HG02884 (cell line): ENCODE data around the gene DNASE1L1.
A peak's percentile ranks its signal among the peaks of the same experiment; 100 is the strongest.

ENCODE experiments used
- ATAC-seq: cut with Tn5 transposase; IDR thresholded peaks from one replicate; pipeline ENCODE4 v1.9.1; 2021; ENCODE audit warnings: mild to moderate bottlenecking, moderate library complexity; ENCODE audit not compliant: unreplicated experiment

DNASE1L1 gene, protein sequence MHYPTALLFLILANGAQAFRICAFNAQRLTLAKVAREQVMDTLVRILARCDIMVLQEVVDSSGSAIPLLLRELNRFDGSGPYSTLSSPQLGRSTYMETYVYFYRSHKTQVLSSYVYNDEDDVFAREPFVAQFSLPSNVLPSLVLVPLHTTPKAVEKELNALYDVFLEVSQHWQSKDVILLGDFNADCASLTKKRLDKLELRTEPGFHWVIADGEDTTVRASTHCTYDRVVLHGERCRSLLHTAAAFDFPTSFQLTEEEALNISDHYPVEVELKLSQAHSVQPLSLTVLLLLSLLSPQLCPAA

DNA sequence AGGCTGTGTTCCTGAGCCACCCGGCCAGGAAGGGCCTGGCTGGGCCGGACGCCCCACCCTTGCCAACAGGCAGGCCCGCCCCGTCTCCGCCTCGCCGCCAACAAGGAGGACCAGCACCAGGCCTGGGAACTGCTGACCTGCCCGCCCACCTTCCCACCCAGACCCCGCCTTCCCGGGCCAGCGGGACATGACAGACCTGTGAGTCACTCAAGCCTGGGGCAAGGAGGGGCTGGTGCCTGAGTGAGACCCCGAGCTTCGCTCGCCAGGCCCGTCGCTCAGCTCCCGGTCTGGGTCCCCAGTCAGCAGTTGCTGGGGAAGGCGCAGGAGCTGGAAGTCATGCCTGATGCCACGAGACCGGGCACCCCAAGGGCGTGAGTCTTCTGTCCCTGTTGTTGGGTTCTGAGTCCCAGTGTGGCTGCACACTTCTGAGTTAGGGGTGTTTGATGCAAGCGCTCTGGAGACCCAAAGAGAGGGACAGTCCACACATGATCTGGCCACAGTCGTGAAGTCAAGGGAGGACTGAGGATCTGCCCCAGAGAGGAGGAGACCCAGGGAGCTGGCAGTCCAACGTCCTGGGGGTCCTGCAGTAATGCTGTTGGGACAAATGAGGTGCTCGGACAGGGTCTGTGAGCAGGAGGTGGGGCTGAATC, at the start of gene DNASE1L1:
Gene DNASE1L1, minus strand, starts transcription at position 33 of the 650 bp plus-strand sequence. CDS start 3,686 bp downstream, outside the sequence.
- no peak for ATAC-seq

DNA sequence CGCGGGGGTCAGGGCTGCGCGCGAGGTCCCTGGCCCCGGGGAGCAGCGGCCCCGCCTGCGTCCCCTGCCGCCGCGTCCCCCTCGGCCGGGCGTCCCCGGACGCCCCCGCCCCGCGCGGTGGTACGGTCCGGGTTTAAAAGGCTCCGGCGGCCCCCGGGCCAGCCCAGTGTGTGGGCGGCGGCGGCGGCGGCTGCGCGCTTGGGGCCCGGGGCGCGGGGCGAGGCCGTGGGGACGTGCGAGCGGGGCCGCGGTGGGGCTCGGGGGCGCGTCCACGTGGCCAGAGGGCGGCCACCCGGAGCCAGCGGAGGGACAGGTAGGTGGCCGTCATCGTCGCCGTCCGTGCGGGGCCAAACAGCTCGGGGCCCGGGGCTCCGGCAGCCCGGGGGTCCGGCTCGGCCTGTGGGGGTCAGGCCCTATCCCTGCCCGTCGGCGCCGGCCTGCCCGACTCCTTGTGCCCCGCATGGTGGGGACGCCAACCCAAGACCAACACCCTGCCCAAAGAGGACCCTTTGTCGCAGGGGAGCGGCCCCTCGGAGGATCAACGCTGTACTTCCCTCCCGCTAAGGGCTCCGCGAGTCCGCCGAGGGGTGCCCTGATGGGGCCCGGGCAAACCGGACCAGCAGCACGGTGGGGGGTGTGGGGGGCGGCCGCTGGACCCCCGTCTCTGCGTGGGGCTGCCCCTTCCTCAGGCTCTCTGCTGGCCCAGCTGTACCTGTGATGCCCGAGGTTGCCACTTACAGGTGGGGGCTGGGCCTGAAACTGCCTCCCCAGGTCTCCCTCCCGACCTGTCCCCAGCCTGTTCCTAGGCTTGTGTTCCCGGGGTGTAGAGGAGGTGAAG, 49.3 kb upstream of the DNASE1L1 start, which contains the start of gene PLXNA3:
Gene PLXNA3, plus strand, starts transcription at position 166 of the 838 bp plus-strand sequence. CDS start 1,903 bp downstream, outside the sequence.
- peak; percentile 54 for ATAC-seq

DNA sequence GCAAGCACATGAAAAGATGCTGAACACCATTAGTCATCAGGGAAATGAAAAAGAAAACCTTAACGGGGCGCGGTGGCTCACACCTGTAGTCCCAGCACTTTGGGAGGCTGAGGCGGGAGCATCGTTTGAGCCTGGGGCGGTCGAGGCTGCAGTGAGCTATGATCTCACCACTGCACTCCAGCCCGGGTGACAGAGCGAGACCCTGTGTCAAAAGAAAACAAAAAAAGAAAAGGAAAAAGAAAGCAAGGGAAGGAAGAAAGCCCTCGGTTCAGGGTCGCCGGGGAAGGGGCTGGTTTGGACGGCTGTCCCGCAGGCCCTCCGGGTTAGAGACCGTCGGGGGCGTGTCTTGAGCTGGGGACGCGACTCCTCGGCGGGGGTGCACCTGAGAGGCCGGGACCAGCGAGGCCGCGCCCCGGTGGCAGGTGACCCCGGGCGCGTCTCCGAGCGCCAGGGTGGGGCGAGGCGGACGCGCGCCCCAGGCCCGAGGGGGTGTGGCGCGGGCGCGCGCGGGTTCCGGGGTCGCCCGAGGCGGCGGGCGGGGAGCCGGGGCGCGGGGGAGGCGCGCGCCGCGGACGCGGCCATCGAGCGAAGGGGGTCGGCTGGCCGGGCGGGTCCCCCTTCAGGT, 48.5 kb upstream of the DNASE1L1 start:
- ATAC-seq, result peak; percentile 54

DNA sequence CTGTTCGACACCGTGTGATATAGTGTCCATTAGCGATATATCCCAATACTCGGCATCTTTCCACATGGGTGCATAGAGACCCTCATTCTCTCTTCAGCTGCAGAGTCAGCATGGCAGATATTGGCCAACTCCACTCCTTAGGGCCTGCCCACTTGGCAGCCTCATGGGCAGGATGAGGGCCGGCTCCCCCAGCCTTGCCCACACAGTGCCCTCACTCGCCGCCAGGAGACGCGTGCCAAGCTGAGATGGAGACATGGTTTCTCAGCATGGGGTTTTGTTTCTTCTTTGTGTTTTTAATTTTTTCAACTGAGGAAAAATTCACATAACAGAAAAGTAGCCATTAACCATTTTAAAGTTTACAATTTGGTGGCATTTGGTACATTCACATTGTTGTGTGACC, 43.8 kb upstream of the DNASE1L1 start:
- no peak for ATAC-seq

DNA sequence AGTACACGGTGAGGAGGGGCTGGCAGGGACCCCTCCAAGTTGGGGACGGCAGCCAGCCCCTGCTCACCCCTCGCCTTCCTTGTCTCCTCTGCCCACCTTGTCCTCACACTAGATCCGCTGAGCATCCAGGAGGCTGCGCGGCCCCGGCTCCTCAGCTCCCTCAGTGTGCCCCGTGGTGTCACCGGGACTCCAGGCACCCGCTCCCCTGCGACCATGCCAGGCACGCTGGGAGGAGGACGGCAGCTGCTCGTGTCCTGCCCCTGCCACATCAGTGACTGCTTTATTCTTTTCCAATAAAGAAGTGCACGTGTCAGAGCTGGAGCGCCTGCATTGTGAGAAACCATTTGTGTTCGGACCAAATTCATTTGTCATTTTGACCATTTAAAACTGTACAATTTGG, 41.3 kb upstream of the DNASE1L1 start:
- ATAC-seq, result no peak

DNA sequence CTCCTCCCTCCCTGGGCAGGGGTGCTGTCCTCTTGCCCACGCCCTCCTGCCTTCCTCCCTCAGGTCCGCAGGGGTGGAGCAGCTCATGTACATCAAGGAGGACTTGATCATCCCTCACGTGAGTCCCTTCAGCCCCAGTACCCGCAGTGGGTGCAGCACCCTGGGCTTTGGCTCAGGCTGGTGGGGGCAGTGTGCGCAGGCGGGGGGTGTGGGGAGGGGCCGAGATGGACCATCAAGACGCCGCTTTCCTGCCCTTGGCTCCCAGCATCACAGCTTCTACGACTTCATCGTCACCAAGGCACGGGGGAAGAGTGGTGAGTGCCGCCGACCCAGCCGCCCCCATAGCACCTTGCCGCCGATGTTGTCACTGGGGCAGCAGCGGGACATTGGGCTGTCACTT, 40.6 kb upstream of the DNASE1L1 start:
- no peak for ATAC-seq

DNA sequence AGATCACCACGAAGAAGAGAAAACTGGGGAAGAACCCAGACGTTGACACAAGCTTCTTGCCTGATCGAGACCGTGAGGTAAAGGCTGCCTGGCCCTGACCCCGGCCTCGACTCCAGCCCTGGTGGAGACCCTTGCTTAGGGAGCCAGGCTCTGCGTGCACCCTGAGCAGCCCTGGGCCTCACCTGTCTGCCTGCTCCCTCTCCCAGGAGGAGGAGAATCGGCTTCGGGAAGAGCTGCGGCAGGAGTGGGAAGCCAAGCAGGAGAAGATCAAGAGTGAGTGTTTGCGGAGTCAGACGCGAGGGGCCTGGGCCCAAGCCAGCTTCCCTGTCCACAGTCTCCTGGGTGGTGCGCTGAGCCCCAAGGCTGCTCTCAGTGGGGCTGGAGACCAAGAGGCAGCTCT, 39.4 kb upstream of the DNASE1L1 start:
- ATAC-seq, result no peak

DNA sequence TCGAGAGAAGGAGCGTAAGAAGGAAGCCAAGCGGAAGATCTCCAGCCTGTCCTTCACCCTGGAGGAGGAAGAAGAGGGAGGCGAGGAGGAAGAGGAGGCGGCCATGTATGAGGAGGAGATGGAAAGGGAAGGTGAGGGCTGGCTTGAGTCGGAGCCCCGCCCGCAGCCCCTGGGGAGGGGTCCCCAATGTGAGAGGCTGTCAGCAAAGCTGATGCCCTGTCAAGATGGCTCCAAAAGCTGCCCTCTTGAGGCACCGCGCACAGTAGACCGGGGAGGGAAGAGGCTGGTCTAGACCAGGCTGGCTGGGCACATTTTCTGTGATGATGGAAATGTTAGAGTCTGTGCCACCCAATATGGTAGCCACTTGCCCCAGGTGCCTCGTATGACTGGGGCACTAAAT, 37.4 kb upstream of the DNASE1L1 start:
- no peak for ATAC-seq

DNA sequence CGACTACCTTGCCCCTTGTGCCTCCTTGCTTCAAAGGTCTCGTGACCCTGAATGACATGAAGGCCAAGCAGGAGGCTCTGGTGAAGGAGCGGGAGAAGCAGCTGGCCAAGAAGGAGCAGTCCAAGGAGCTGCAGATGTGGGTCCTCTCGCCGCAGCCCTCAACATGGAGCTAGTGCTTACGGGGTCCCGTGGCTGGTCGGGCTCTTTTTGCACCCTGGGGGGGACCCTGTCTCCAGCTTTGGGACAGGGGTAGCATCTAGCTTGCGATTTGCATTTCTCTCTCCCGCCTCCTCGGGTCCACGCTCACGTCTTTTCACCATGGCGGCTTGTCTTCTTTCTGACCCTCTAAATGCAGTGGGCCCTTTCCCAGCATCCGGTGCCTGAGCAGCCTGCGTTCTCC, 36.7 kb upstream of the DNASE1L1 start:
- ATAC-seq, result no peak

DNA sequence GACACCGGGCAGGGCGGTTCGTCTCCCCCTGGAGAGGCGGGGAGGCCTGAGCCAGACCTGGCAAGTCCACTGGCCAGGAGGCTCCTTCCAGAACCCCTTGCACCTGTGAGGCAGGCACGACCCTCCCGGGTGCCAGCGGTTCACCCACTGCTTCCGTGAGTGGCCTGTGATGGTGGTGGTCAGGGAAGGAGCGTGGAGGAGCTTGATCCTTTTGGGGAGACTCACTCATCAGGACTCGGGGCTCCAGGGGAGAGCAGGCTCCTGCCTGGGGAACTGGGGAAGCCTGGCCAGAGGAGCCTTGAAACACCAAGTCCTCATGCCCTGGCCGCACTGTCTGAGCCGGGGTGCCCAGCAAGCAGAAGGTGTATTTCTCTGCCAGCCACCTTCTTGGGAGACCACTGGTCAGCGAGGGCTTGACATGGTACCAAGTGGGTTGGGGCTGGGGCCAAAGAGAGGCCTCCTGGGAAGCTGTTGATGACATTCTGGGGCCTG, 35.7 kb upstream of the DNASE1L1 start:
- ATAC-seq, result no peak

DNA sequence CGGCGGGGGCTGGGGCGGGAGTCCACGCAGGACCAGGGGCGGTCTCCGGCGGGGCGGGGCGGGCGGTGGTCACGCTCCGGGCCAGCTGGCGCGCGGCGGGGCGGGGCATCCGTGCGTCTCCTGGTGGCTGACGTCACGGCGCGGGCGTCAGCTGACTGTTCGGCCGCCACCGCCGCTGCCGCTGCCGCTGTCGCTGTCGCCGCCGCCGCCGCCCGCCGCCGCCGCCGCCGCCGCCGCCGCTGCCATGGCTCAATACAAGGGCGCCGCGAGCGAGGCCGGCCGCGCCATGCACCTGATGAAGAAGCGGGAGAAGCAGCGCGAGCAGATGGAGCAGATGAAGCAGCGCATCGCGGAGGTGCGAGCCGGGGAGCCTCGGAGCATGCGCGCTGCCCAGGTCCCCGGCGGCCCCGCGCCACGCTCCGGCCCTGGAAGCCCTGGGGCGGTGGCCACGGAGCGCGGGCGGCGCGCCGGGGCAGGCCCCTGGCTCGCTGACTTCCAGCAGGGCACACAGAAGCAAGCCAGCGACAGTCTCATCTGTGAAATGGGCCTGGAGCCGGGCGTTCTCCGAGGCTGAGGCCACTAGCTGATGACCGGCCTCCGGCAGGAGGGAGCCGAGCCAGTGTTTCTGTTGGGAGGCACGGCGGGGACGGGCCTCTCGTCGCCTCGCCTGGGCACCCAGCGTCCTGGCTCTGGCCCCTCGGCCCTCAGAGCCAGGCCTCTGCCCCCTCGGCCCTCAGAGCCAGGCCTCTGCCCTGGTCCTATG, 35.1 kb upstream of the DNASE1L1 start, which contains the start of gene FAM50A:
Gene FAM50A, plus strand, starts transcription at position 150 of the 763 bp plus-strand sequence. Its CDS starts 95 bp downstream, at position 245.
- ATAC-seq, result peak; percentile 66

DNA sequence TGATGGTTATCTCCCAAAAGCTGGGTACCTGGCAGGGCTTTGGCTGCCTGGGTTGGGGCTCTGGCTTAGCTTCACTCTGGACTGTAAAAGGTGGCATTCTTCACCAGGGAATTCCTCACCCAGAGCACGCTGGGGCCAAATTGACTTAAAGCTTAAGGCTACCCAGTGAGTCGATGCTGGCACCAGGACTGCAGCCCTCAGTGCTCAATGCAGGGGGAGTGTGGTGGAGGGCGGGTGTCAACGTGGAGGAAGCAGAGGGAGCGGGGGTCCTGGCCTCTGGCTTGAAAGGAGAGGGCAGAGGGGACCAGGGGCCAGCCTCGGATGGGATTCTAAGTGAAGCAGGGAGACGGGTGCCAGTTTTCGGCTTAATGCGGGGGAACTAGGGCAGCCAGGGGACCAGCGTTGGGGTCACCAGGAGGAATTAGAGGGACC, 34.4 kb upstream of the DNASE1L1 start:
- no peak for ATAC-seq

DNA sequence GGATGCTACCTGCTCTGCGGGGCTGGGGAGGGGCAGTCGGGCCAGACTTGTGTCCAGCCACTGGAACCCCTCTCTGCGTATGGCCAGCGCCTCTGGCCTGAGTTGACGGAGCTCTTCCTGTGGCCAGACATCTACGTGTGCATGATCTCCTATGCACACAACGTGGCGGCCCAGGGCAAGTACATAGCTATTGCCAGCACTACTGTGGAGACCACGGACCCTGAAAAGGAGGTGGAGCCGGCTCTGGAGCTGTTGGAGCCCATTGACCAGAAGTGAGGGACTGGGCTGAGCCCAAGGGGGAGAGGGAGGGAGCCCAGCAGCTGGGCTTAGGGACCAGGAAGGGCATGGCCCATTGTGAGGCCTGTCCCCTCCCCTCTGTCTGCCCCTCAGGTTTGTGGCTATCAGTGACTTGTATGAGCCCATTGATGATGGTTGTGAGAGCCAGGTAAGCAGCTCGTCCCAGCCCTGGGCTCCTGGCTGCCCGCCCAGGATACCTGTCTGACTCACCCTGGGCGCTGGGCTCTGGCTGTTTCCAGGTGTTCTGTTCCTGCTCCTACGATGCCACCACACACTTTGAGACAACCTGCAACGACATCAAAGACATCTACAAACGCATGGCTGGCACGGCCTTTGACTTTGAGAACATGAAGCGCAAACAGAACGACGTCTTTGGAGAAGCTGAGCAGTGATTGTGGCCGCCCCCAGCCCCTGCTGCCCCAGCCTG, 33.1 kb upstream of the DNASE1L1 start:
- no peak for ATAC-seq

DNA sequence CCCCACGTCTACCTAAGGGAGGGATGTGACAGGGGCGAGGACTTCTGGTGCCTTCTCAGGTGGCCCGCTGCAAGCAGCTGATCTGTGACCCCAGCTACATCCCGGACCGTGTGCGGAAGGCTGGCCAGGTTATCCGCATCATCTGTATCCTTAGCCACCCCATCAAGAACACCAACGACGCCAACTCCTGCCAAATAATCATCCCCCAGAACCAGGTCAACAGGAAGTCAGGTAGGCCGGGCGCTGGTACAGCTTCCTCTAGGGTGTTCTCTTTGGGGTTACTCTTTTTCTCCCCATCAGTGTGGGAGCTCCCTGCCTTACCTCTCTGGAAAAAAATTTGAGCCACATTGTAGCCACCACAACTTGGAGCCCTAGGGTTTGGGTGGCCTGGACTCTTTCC, 32.5 kb upstream of the DNASE1L1 start:
- no peak for ATAC-seq

DNA sequence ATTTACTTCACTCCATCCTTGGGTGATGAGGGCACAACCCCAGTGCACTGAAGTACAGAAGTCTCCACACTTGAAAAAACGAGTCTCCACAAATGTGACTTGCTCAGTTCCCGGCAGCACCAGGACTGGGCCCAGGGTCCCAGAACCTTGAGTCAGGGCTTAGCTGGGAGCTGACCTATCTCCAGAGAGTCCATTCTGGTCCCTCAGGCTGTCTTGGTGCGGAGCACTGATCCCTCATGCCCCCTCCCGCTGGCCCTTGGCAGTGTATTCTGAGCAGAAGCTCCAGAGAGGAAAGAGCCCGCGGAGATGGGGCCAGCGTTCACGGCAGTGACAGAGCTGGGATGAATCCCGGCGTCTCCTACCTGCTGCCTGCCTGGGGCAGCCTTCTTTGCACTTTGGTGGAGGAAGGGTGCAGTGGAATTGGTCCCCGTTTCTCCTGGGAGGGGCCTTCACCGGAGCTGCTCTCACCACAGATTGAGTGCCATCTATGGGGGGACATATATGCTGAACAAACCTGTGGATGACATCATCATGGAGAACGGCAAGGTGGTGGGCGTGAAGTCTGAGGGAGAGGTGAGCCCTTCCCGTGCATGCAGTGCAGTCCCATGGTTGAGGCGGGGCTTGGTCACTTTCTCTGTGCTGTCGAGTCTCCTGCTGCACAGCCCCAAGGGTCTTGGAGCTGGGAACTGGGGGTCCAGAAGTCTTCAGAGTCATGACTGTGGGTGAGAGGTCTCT, 31.7 kb upstream of the DNASE1L1 start:
- no peak for ATAC-seq

DNA sequence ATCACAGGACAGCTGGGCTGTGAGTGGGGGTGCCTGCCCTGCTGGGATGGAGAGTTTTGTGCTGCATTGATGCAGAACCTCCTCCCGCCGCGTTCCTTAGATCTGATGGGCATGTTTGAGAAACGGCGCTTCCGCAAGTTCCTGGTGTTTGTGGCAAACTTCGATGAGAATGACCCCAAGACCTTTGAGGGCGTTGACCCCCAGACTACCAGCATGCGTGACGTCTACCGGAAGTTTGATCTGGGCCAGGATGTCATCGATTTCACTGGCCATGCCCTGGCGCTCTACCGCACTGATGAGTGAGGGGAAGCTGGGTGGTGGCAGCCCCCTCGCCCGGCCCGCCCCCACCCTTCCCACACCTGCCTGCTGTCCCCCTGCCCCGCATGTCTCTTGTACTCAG, 30.8 kb upstream of the DNASE1L1 start:
- ATAC-seq, result no peak

DNA sequence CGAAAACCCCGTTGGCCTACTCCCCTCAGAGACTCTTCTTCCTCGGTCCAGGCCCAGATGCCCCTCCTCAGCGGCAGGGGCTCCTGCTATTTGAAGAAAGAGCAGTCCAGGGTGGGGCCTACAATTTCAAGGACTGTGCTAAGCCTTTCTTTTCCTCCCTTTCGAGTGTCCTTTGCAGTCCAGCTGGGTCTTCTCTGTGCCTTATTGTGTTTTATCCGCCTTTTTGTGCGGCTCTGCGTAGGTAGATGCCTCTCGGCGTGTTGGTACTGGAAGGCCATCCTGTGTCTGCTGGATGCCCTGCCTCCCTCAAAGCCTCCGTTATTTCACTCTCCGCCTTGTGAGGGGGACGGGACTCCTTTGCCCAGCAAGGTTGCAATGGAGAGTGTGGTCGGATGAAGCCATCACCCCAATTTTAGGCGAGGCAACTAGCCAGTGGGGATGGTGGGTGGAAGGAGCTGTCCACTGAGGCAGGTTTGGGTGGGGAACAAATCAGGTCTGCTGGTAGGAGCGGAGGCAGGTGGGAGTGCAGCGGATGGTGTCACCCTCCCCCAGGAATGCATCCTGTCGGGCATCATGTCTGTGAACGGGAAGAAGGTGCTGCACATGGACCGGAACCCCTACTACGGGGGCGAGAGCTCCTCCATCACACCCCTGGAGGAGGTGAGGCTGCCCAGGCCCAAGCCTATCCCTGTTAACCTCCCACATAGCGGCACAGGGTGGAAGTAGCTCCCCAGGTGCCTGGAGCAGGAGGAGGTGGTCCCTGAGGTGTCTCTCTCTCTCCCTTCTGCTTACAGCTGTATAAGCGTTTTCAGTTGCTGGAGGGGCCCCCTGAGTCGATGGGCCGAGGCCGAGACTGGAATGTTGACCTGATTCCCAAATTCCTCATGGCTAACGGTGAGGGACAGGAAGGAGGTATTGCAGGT, 29.2 kb upstream of the DNASE1L1 start:
- no peak for ATAC-seq
